ENCODE results near the gene RNU6-1.

The RNU6-1 gene

DNA sequence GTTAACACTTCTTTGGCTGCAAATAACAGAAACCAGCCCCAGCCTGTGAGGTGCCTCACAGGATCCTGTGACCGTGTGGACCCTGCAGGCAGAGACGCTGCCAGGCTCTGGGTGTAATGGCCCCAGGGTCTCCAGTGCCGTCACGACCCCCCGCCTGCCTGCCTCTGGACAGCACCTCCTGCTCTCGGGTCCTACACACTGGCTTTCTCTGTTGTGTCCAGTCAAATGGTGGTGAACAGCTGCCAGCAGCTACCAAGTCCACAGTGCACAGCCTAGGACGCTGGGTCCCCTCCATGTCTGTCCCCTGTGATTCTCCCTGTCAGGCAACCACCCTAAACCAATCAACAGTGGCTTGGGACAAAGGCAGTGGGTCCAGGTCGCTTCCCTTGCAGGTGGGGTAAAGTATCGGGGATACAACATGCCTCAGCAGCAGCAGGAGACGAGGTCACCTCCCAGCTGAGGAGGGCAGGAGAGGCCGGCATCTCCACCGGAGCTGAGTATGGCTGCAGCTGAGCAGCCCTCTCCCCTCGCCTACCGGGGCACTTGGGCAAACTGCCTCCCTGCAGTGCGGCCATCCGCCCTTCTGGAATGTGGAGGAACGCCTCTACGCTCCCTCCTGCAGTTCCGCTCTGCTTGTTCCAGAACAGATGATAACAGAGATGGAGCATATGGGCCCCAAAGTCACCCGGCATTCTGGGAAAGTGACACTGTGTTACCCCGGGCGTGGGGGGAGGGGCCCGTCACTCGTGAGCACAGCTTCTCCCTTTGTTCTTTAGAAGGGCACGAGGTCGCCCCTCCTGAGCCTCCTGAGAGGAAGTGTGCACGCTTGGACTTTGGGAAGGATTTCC lies 35.6 kb downstream of the RNU6-1 start:
- no peak for TF ChIP-seq CTCF (IDR thresholded peaks at IDR 0.05; ENCODE audit: control insufficient read depth, insufficient read depth, low read depth, low read length, missing control alignments)
- no peak for DNase-seq (ENCODE audit: low read depth)
- H3K4me3 ChIP-seq (ENCODE audit: control insufficient read depth, low read depth, low read length): no peak overlapping the region

- no peak for DNase-seq (ENCODE audit: low read depth)
- no peak for TF ChIP-seq CTCF (IDR thresholded peaks at IDR 0.05; ENCODE audit: control insufficient read depth, insufficient read depth, low read depth, low read length, missing control alignments)
- H3K4me3 ChIP-seq (ENCODE audit: control insufficient read depth, low read depth, low read length): no peak overlapping the region
Observed at GRCh38 chr15:67803299-67803698, 36.5 kb downstream of the RNU6-1 start.

DNA sequence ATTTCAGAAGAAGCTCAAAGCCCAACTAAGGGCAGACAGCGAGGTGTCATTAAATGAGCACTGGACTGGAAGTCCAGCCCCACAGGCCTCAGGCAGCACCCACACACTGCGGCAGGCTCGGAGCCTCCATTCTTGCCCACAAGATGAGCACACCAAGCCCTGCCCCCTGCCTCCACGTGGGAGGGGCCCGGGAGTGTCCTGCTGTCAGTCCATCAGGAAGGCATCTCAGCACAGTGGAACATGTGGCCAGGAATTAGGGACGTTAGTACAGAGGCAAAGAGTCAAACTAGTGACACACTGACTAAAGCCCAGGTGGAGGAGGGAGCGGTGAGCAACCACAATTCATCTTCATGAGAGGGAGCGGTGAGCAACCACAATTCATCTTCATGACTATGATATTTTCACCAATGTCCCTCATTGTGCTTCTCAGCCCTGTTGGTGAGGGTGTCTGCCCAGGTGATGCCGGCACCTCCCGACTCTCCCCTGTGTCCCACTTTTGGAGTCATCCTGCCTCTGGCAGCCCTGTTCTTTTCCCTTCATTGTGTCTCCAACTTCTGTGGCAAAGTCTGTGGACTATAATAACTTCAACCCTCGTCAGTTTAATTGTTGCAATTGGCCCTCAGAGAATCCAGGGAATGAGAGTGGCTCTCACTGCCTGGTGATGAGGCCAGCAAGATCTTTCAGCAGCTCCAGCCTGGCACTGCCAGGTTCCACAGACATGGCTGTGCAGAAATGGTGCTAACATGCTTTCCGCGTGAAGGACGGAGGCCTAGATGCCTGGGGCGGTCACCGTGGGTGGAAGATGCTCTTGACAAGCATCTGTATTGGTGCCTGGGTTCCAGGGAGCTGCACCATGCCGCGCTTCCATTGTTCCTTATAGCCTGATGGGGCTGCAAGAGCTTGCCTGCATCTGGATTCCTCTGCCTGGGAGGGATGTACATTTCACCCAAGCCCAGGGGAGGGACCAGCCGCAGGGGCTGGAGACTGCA lies 37.6 kb downstream of the RNU6-1 start:
- no peak overlapping the region for H3K4me3 ChIP-seq (ENCODE audit: control insufficient read depth, low read depth, low read length)
- TF ChIP-seq CTCF (IDR thresholded peaks at IDR 0.05; ENCODE audit: control insufficient read depth, insufficient read depth, low read depth, low read length, missing control alignments): no peak
- DNase-seq (ENCODE audit: low read depth): no peak

DNA sequence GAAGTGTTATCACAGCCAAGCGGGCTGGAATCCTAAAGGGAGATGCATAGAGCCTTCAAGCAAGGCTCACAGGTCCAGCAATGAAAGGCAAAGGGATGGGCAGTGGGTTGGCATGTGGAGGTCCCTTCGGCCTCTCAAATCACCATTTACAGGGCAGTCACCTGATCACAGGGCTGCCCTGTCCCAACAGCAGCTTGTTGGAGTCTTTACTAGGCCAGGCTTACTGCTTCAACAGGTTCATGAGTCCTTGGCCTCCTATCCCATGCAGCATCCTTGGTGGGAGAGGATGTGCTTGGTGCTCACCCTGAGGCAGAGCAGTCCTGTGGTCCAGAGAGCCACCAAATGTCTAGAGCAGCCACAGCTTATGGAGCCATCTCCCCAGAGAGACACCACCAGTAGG lies 38.7 kb downstream of the RNU6-1 start:
- TF ChIP-seq CTCF (IDR thresholded peaks at IDR 0.05; ENCODE audit: control insufficient read depth, insufficient read depth, low read depth, low read length, missing control alignments): no peak
- no peak for DNase-seq (ENCODE audit: low read depth)
- H3K4me3 ChIP-seq (ENCODE audit: control insufficient read depth, low read depth, low read length): no peak overlapping the region

DNA sequence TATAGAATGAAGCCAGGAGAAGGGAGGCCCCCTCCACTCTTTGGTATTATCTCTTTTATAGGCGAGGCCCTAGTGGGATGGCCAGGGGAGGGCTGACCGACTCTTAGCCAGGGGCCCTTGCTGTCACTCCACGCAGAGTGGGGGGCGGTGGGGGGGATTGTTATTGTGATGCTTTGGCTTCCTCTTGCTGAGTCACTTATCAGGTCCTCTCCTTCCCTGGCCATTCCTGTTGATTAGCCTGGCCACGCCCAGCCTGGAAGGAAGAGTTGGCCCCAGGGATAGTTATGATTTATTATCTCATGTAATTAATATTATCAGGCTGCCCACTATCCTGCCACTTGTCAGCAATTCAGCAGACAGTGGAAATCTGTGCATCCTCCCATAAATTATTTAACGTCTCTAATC lies 40.0 kb downstream of the RNU6-1 start:
- no peak for DNase-seq (ENCODE audit: low read depth)
- no peak for TF ChIP-seq CTCF (IDR thresholded peaks at IDR 0.05; ENCODE audit: control insufficient read depth, insufficient read depth, low read depth, low read length, missing control alignments)
- H3K4me3 ChIP-seq (ENCODE audit: control insufficient read depth, low read depth, low read length): no peak overlapping the region

GRCh38 chr15:67796196-67797127 lies 43.4 kb downstream of the RNU6-1 start:
- no peak for TF ChIP-seq CTCF (IDR thresholded peaks at IDR 0.05; ENCODE audit: control insufficient read depth, insufficient read depth, low read depth, low read length, missing control alignments)
- no peak for DNase-seq (ENCODE audit: low read depth)

More at GRCh38 chr15:67796196-67797127, 43.4 kb downstream of the RNU6-1 start:
- H3K4me3 ChIP-seq (ENCODE audit: control insufficient read depth, low read depth, low read length): no peak overlapping the region
